Measurements from ENCODE around the gene HYCC2.
A peak's percentile ranks its signal among the peaks of the same experiment; 100 is the strongest.
"Not testable (repeated sequence)": the region's sequence is repeated elsewhere in the genome, so short reads cannot be mapped to it uniquely, and the experiment has no call there.

HYCC2 gene

GRCh38 chr2:201070948-201071478 is 458 bp downstream of the HYCC2 start:
- DNase-seq = no peak

GRCh38 chr2:201064797-201065329 is 6.6 kb downstream of the HYCC2 start:
- DNase-seq = no peak

GRCh38 chr2:201063516-201063915 is 8.0 kb downstream of the HYCC2 start:
- DNase-seq = not testable (repeated sequence)

- no peak for DNase-seq
These were observed 11.3 kb downstream of the HYCC2 start for GRCh38 chr2:201059961-201060755.

GRCh38 chr2:201058914-201059313 is 12.6 kb downstream of the HYCC2 start:
- no peak for DNase-seq

GRCh38 chr2:201057715-201058248 is 13.7 kb downstream of the HYCC2 start:
- no peak for DNase-seq

GRCh38 chr2:201057087-201057521 is 14.4 kb downstream of the HYCC2 start:
- no peak for DNase-seq

GRCh38 chr2:201049455-201049854 is 22.0 kb downstream of the HYCC2 start:
- no peak for DNase-seq

GRCh38 chr2:201046881-201047280 is 24.6 kb downstream of the HYCC2 start:
- DNase-seq = no peak

GRCh38 chr2:201043050-201043449 is 28.4 kb downstream of the HYCC2 start:
- DNase-seq = not testable (repeated sequence)

GRCh38 chr2:201042451-201042850 is 29.0 kb downstream of the HYCC2 start:
- not testable (repeated sequence) for DNase-seq

- DNase-seq = no peak
These were observed 30.4 kb downstream of the HYCC2 start for GRCh38 chr2:201040867-201041628.

- DNase-seq = no peak
These were observed 32.6 kb downstream of the HYCC2 start for GRCh38 chr2:201038855-201039254.

- DNase-seq = not testable (repeated sequence)
These were observed 33.1 kb downstream of the HYCC2 start for GRCh38 chr2:201038361-201038760.

GRCh38 chr2:201034355-201034754 is 37.1 kb downstream of the HYCC2 start:
- DNase-seq = not testable (repeated sequence)

GRCh38 chr2:201024518-201024917 is 47.0 kb downstream of the HYCC2 start:
- DNase-seq = no peak

- DNase-seq = peak in 1 of 2 donors; percentile 6
These were observed 49.6 kb downstream of the HYCC2 start for GRCh38 chr2:201021914-201022313.

Data from CD4-positive, alpha-beta T cell treated with Interferon alpha-2 for 1 hour (primary cell).